GM23338 (cell line): ENCODE measurements around the gene CAMTA1. TPM values are rescaled to one million over a fixed set of nuclear protein-coding genes. Genes with fewer than 3 reads are reported as not detected.

Experiments
- ATAC-seq: fragments of 200-7000 bp; cut with Tn5 transposase; 3 replicates; pipeline ENCODE4 v1.9.1; 2020
- DNase-seq: peaks from one replicate; pipeline ENCODE4 v3.0.0-alpha.2; 2015; ENCODE audit warnings: low spot score
- H2AFZ ChIP-seq: fragments of 200-600 bp; sonication (generic); 2 replicates; pipeline ENCODE4 v1.8.0; 2016; ENCODE audit warnings: antibody characterized with exemption, mild to moderate bottlenecking, moderate library complexity
- H3F3A ChIP-seq: fragments of 200-600 bp; sonication (generic); replicated peaks from 2 replicates; pipeline ENCODE4 v1.8.0; 2017; ENCODE audit warnings: antibody characterized with exemption, mixed run types, low read depth
- H3K27ac ChIP-seq: fragments of 200-600 bp; sonication (generic); 2 replicates; pipeline ENCODE4 v1.6.1; 2016; ENCODE audit warnings: low read depth
- H3K27me3 ChIP-seq: fragments of 200-600 bp; sonication (generic); 2 replicates; pipeline ENCODE4 v1.8.0; 2016; ENCODE audit warnings: mild to moderate bottlenecking, mixed run types, moderate library complexity; ENCODE audit not compliant: insufficient read depth
- H3K36me3 ChIP-seq: fragments of 200-600 bp; sonication (generic); 2 replicates; pipeline ENCODE4 v1.8.0; 2016; ENCODE audit warnings: mild to moderate bottlenecking; ENCODE audit not compliant: insufficient read depth
- H3K4me1 ChIP-seq: fragments of 200-600 bp; sonication (generic); 2 replicates; pipeline ENCODE4 v1.8.0; 2016; ENCODE audit warnings: mild to moderate bottlenecking, moderate library complexity; ENCODE audit not compliant: insufficient read depth
- H3K4me2 ChIP-seq: fragments of 200-600 bp; sonication (generic); 2 replicates; pipeline ENCODE4 v1.7.1; 2017; ENCODE audit warnings: mixed run types
- H3K4me3 ChIP-seq: fragments of 200-600 bp; sonication (generic); 2 replicates; pipeline ENCODE4 v1.6.1; 2016; ENCODE audit warnings: mixed run types
- H3K79me2 ChIP-seq: fragments of 200-600 bp; sonication (generic); replicated peaks from 2 replicates; pipeline ENCODE4 v1.8.0; 2017; ENCODE audit warnings: mild to moderate bottlenecking; ENCODE audit not compliant: insufficient read depth
- H3K9me2 ChIP-seq: fragments of 200-600 bp; sonication (generic); 2 replicates; pipeline ENCODE4 v1.8.0; 2017; ENCODE audit not compliant: insufficient read depth
- H4K20me1 ChIP-seq: fragments of 200-600 bp; sonication (generic); replicated peaks from 2 replicates; pipeline ENCODE4 v1.8.0; 2017; ENCODE audit warnings: mild to moderate bottlenecking; ENCODE audit not compliant: insufficient read depth
- H3K27ac Mint-ChIP-seq: 2 replicates; pipeline ENCODE4 v1.8.0; 2020; ENCODE audit warnings: inconsistent platforms, mild to moderate bottlenecking, moderate library complexity, mixed read lengths
- H3K27me3 Mint-ChIP-seq: 3 replicates; pipeline ENCODE4 v1.8.0; 2022; ENCODE audit warnings: low read depth, mild to moderate bottlenecking, moderate library complexity, mixed read lengths, inconsistent platforms; ENCODE audit not compliant: insufficient read depth, poor library complexity
- H3K36me3 Mint-ChIP-seq: 3 replicates; pipeline ENCODE4 v1.8.0; 2021; ENCODE audit warnings: low read depth, mild to moderate bottlenecking, inconsistent platforms, moderate library complexity, mixed read lengths
- H3K4me1 Mint-ChIP-seq: 3 replicates; pipeline ENCODE4 v1.8.0; 2020; ENCODE audit warnings: mild to moderate bottlenecking, inconsistent platforms, mixed read lengths
- H3K4me3 Mint-ChIP-seq: 3 replicates; pipeline ENCODE4 v1.8.0; 2021; ENCODE audit warnings: moderate library complexity, mild to moderate bottlenecking, inconsistent platforms, mixed read lengths
- H3K9me3 Mint-ChIP-seq: 3 replicates; pipeline ENCODE4 v1.8.0; 2020; ENCODE audit warnings: moderate library complexity, mild to moderate bottlenecking, inconsistent platforms, mixed read lengths
- EZH2phosphoT487 ChIP-seq: fragments of 200-600 bp; sonication (generic); IDR thresholded peaks from one replicate; pipeline ENCODE4 v1.8.1; 2018; ENCODE audit warnings: antibody characterized with exemption; ENCODE audit not compliant: unreplicated experiment
- STAT1 ChIP-seq: IDR thresholded peaks from one replicate; pipeline ENCODE4 v1.6.1; 2016; ENCODE audit warnings: antibody characterized with exemption; ENCODE audit not compliant: unreplicated experiment
- polyA plus RNA-seq: library from polyadenylated mRNA; unstranded; fragments of >200 nt; fragmentation: Nextera tagmentation; extraction: Ambion mirVana; gene quantifications from 2 replicates; pipeline ENCODE4 v1.2.1, GENCODE V29; 2016
- total RNA-seq: library from RNA; depleted of rRNA; stranded (reverse); fragments of >200 nt; shearing (Covaris generic); gene quantifications from 2 replicates; pipeline ENCODE4 v1.2.3, GENCODE V29; 2014
- TF ChIP-seq, protein P1 (sequence below): IDR thresholded peaks from one replicate; pipeline ENCODE4 v1.6.1; 2018; ENCODE audit warnings: antibody characterized with exemption; ENCODE audit not compliant: unreplicated experiment
- TF ChIP-seq, protein P2 (sequence below): fragments of 250-450 bp; sonication (Bioruptor Pico); IDR thresholded peaks from 2 replicates; pipeline ENCODE4 v1.5.0; 2020; ENCODE audit warnings: mild to moderate bottlenecking, moderate library complexity
- TF ChIP-seq, protein P3 (sequence below): IDR thresholded peaks from 2 replicates; pipeline ENCODE4 v1.6.1; 2016; ENCODE audit warnings: antibody characterized with exemption

CAMTA1 gene
- total and polyA plus RNA-seq, 2 experiments from 2014 or later: 115 to 519 TPM

DNA sequence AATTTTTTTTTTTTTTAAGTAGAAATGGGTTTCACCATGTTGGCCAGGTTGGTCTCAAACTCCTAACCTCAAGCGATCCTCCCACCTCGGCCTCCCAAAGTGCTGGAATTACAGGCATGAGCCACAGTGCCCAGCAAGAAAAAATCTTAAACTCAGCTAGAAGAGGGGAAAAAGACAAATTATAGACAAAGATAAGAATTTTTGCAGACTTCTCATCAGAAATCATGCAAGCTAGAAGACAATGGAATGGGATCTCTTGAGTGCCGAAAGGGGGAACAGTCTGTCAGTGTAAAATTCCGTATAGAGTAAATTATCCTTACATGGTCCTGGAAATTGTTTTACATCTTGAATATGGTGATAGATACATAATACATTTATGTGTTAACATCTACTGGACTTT is 294.4 kb downstream of the CAMTA1 start:
- no peak overlapping the region for H3K27ac Mint-ChIP-seq
- ATAC-seq: no peak
- no peak overlapping the region for H3K27ac ChIP-seq

More for the DNA sequence above, 294.4 kb downstream of the CAMTA1 start:
- Histone ChIP-seq H3K9me2 (0 out of 2 replicates have a peak, but pooled peaks cover 2% of the 10 kb centered on the region), H3K27me3 (no peaks in the 10 kb centered on the region), H3K36me3 (0 out of 2 replicates have a peak, but pooled peaks cover 3% of the 10 kb centered on the region), H3K4me2 (no peak overlapping the region), H4K20me1 (0 out of 2 replicates have a peak, but pooled peaks cover 4% of the 10 kb centered on the region), H3K4me3 (no peak overlapping the region), H3K79me2 (no peaks in the 10 kb centered on the region), H2AFZ (no peak overlapping the region), H3K4me1 (no peaks in the 10 kb centered on the region), H3F3A (no peaks in the 10 kb centered on the region)
- no peak overlapping the region for H3K4me3 Mint-ChIP-seq
- no peak for DNase-seq
- no peaks in the 10 kb centered on the region for H3K27me3 Mint-ChIP-seq
- peaks cover 4% of the 10 kb centered on the region; the same call in 1 of the 3 replicates for H3K4me1 Mint-ChIP-seq
- TF ChIP-seq, protein P1, sequence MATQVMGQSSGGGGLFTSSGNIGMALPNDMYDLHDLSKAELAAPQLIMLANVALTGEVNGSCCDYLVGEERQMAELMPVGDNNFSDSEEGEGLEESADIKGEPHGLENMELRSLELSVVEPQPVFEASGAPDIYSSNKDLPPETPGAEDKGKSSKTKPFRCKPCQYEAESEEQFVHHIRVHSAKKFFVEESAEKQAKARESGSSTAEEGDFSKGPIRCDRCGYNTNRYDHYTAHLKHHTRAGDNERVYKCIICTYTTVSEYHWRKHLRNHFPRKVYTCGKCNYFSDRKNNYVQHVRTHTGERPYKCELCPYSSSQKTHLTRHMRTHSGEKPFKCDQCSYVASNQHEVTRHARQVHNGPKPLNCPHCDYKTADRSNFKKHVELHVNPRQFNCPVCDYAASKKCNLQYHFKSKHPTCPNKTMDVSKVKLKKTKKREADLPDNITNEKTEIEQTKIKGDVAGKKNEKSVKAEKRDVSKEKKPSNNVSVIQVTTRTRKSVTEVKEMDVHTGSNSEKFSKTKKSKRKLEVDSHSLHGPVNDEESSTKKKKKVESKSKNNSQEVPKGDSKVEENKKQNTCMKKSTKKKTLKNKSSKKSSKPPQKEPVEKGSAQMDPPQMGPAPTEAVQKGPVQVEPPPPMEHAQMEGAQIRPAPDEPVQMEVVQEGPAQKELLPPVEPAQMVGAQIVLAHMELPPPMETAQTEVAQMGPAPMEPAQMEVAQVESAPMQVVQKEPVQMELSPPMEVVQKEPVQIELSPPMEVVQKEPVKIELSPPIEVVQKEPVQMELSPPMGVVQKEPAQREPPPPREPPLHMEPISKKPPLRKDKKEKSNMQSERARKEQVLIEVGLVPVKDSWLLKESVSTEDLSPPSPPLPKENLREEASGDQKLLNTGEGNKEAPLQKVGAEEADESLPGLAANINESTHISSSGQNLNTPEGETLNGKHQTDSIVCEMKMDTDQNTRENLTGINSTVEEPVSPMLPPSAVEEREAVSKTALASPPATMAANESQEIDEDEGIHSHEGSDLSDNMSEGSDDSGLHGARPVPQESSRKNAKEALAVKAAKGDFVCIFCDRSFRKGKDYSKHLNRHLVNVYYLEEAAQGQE: no peak
- TF ChIP-seq, protein P2, sequence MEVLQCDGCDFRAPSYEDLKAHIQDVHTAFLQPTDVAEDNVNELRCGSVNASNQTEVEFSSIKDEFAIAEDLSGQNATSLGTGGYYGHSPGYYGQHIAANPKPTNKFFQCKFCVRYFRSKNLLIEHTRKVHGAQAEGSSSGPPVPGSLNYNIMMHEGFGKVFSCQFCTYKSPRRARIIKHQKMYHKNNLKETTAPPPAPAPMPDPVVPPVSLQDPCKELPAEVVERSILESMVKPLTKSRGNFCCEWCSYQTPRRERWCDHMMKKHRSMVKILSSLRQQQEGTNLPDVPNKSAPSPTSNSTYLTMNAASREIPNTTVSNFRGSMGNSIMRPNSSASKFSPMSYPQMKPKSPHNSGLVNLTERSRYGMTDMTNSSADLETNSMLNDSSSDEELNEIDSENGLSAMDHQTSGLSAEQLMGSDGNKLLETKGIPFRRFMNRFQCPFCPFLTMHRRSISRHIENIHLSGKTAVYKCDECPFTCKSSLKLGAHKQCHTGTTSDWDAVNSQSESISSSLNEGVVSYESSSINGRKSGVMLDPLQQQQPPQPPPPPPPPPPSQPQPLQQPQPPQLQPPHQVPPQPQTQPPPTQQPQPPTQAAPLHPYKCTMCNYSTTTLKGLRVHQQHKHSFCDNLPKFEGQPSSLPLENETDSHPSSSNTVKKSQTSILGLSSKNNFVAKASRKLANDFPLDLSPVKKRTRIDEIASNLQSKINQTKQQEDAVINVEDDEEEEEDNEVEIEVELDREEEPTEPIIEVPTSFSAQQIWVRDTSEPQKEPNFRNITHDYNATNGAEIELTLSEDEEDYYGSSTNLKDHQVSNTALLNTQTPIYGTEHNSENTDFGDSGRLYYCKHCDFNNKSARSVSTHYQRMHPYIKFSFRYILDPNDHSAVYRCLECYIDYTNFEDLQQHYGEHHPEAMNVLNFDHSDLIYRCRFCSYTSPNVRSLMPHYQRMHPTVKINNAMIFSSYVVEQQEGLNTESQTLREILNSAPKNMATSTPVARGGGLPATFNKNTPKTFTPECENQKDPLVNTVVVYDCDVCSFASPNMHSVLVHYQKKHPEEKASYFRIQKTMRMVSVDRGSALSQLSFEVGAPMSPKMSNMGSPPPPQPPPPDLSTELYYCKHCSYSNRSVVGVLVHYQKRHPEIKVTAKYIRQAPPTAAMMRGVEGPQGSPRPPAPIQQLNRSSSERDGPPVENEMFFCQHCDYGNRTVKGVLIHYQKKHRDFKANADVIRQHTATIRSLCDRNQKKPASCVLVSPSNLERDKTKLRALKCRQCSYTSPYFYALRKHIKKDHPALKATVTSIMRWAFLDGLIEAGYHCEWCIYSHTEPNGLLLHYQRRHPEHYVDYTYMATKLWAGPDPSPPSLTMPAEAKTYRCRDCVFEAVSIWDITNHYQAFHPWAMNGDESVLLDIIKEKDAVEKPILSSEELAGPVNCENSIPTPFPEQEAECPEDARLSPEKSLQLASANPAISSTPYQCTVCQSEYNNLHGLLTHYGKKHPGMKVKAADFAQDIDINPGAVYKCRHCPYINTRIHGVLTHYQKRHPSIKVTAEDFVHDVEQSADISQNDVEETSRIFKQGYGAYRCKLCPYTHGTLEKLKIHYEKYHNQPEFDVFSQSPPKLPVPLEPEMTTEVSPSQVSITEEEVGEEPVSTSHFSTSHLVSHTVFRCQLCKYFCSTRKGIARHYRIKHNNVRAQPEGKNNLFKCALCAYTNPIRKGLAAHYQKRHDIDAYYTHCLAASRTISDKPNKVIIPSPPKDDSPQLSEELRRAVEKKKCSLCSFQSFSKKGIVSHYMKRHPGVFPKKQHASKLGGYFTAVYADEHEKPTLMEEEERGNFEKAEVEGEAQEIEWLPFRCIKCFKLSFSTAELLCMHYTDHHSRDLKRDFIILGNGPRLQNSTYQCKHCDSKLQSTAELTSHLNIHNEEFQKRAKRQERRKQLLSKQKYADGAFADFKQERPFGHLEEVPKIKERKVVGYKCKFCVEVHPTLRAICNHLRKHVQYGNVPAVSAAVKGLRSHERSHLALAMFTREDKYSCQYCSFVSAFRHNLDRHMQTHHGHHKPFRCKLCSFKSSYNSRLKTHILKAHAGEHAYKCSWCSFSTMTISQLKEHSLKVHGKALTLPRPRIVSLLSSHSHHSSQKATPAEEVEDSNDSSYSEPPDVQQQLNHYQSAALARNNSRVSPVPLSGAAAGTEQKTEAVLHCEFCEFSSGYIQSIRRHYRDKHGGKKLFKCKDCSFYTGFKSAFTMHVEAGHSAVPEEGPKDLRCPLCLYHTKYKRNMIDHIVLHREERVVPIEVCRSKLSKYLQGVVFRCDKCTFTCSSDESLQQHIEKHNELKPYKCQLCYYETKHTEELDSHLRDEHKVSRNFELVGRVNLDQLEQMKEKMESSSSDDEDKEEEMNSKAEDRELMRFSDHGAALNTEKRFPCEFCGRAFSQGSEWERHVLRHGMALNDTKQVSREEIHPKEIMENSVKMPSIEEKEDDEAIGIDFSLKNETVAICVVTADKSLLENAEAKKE (CRISPR knock-in tag): no peak
- TF ChIP-seq, protein P3, sequence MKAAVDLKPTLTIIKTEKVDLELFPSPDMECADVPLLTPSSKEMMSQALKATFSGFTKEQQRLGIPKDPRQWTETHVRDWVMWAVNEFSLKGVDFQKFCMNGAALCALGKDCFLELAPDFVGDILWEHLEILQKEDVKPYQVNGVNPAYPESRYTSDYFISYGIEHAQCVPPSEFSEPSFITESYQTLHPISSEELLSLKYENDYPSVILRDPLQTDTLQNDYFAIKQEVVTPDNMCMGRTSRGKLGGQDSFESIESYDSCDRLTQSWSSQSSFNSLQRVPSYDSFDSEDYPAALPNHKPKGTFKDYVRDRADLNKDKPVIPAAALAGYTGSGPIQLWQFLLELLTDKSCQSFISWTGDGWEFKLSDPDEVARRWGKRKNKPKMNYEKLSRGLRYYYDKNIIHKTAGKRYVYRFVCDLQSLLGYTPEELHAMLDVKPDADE: no peak
- TF ChIP-seq STAT1 (no peak), EZH2phosphoT487 (no peak)
- H3K9me3 Mint-ChIP-seq: peaks cover 21% of the 10 kb centered on the region
- H3K36me3 Mint-ChIP-seq: 0 out of 3 replicates have a peak, but pooled peaks cover 4% of the 10 kb centered on the region
